A673 (cell line): ENCODE data around the gene KCNIP4. TPM values are rescaled to one million over a fixed set of nuclear protein-coding genes. Genes with fewer than 3 reads are reported as not detected.

Source experiments
- BruUV-seq: library from RNA; stranded (reverse); fragments of 400-500 nt; replicated peaks from 2 replicates; lab custom pipeline; 2021; lab: Mats Ljungman, UMichigan
- CTCF ChIA-PET: fragments of 300-600 bp; sonication (Branson Sonifier 250); formaldehyde crosslinking; loops from one replicate; lab custom pipeline; 2022; ENCODE audit warnings: antibody characterized with exemption; lab: Charles Lee
- POLR2A ChIA-PET: fragments of 300-600 bp; sonication (Branson Sonifier 250); formaldehyde crosslinking; loops from one replicate; lab custom pipeline; 2022; ENCODE audit warnings: antibody characterized with exemption; ENCODE audit not compliant: low non-redundant PET; lab: Charles Lee
- DNase-seq: peaks from one replicate; pipeline ENCODE4 v3.0.0-alpha.2; 2015; ENCODE audit warnings: low spot score
- H3K27ac ChIP-seq: fragments of 200-600 bp; sonication (generic); 2 replicates; pipeline ENCODE4 v1.5.1; 2016; ENCODE audit warnings: mixed run types, low read depth, mild to moderate bottlenecking, mixed read lengths, antibody characterized with exemption, low read length; ENCODE audit not compliant: poor library complexity, severe bottlenecking
- H3K27me3 ChIP-seq: fragments of 200-600 bp; sonication (generic); replicated peaks from 2 replicates; pipeline ENCODE4 v1.6.1; 2017; ENCODE audit warnings: mixed run types, low read depth, mild to moderate bottlenecking, mixed read lengths, antibody characterized with exemption, low read length; ENCODE audit not compliant: insufficient read depth, poor library complexity
- H3K36me3 ChIP-seq: fragments of 200-600 bp; sonication (generic); 2 replicates; pipeline ENCODE4 v1.6.1; 2016; ENCODE audit warnings: mixed run types, mild to moderate bottlenecking, mixed read lengths, antibody characterized with exemption, low read length; ENCODE audit not compliant: insufficient read depth, poor library complexity, severe bottlenecking
- H3K4me1 ChIP-seq: fragments of 200-600 bp; sonication (generic); 2 replicates; pipeline ENCODE4 v1.6.1; 2017; ENCODE audit warnings: mixed run types, mild to moderate bottlenecking, mixed read lengths, antibody characterized with exemption, low read length; ENCODE audit not compliant: insufficient read depth, poor library complexity, severe bottlenecking
- H3K4me3 ChIP-seq: fragments of 200-600 bp; sonication (generic); 2 replicates; pipeline ENCODE4 v1.5.1; 2016; ENCODE audit warnings: low read depth, mixed run types, mild to moderate bottlenecking, mixed read lengths, low read length; ENCODE audit not compliant: poor library complexity, severe bottlenecking
- H3K9me3 ChIP-seq: fragments of 200-600 bp; sonication (generic); 2 replicates; pipeline ENCODE4 v1.6.1; 2016; ENCODE audit warnings: mixed run types, low read depth, mild to moderate bottlenecking, mixed read lengths, antibody characterized with exemption, low read length; ENCODE audit not compliant: poor library complexity, severe bottlenecking
- EZH2 ChIP-seq: fragments of 200-600 bp; sonication (generic); IDR thresholded peaks from 2 replicates; pipeline ENCODE4 v1.6.1; 2017; ENCODE audit warnings: borderline replicate concordance, low read depth, mild to moderate bottlenecking, mixed read lengths, antibody characterized with exemption, low read length; ENCODE audit not compliant: poor library complexity, severe bottlenecking
- intact Hi-C: fragments of 100-400 bp; cut with micrococcal nuclease; formaldehyde crosslinking; loops from one replicate; pipeline ENCODE4 v1.10.0; 2022; ENCODE audit not compliant: unreplicated experiment
- total RNA-seq: library from RNA; stranded (reverse); gene quantifications from 2 replicates; pipeline ENCODE4 v1.2.3, GENCODE V29; 2021
- TF ChIP-seq, protein P1 (sequence below): fragments of 300-800, 200-600 bp; sonication (generic); conservative IDR thresholded peaks from 2 replicates; pipeline ENCODE4 v1.5.1; 2017; ENCODE audit warnings: low read depth, mild to moderate bottlenecking, antibody characterized with exemption, low read length, moderate library complexity, mixed read lengths

KCNIP4 gene
- total RNA-seq, 1 experiment from 2014 or later = not detected

DNA sequence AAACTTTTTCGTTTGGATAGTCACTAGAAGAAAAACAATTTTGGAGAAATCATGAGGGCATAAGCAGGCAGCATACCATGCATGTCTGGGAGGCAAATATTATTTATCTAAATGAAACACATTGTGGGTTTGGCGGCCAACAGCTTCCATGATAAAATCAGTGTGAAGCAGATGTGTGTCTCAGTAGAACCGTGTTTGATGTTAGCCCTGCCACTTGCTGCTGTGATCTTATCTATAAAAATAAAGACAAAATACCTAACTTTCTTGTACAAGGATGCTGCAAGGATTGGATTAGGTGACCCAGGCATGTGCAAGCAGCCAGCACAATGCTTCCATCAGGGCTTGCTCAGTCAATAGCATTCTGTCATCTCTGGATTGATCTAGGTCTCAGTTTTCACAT is 906.9 kb downstream of the KCNIP4 start:
- BruUV-seq = no TSS peak
- Histone ChIP-seq H3K4me3 (no peak overlapping the region), H3K27me3 (no peaks in the 10 kb centered on the region), H3K27ac (no peak overlapping the region), H3K36me3 (no peaks in the 10 kb centered on the region), H3K9me3 (no peaks in the 10 kb centered on the region), H3K4me1 (no peaks in the 10 kb centered on the region)
- no peak for DNase-seq
- CTCF ChIA-PET = no interaction called here
- TF ChIP-seq, protein P1, sequence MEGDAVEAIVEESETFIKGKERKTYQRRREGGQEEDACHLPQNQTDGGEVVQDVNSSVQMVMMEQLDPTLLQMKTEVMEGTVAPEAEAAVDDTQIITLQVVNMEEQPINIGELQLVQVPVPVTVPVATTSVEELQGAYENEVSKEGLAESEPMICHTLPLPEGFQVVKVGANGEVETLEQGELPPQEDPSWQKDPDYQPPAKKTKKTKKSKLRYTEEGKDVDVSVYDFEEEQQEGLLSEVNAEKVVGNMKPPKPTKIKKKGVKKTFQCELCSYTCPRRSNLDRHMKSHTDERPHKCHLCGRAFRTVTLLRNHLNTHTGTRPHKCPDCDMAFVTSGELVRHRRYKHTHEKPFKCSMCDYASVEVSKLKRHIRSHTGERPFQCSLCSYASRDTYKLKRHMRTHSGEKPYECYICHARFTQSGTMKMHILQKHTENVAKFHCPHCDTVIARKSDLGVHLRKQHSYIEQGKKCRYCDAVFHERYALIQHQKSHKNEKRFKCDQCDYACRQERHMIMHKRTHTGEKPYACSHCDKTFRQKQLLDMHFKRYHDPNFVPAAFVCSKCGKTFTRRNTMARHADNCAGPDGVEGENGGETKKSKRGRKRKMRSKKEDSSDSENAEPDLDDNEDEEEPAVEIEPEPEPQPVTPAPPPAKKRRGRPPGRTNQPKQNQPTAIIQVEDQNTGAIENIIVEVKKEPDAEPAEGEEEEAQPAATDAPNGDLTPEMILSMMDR = no peak
- no peak for TF ChIP-seq EZH2
- intact Hi-C loops = no loop called here
- POLR2A ChIA-PET = no interaction called here

DNA sequence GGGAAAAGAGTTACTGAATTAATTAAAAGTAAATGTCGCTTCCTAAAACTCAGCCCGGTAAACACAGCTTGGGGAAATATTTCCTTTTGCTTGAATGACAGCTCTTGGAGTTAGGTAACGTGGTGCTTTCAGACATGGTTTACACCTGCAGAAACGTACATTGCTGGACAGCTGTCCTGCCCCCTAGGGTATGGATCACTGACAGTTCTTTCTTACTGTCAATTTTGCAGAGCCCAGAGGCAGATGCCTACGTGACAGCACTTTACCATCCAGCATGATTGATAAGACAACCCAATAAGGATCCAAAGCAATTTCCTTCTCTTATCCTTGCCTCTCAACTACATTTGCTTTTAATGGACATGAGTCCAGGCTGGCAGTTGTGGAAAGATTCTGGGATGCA is 913.8 kb downstream of the KCNIP4 start:
- TF ChIP-seq, protein P1 = no peak
- no peak for TF ChIP-seq EZH2
- intact Hi-C loops = no loop called here
- no peaks in the 10 kb centered on the region for H3K36me3 ChIP-seq
- no peaks in the 10 kb centered on the region for H3K9me3 ChIP-seq
- no peak for DNase-seq
- H3K4me3 ChIP-seq = no peak overlapping the region
- no peak overlapping the region for H3K27ac ChIP-seq
- no peaks in the 10 kb centered on the region for H3K27me3 ChIP-seq
- BruUV-seq = no TSS peak
- POLR2A ChIA-PET = no interaction called here
- no peaks in the 10 kb centered on the region for H3K4me1 ChIP-seq
- CTCF ChIA-PET = no interaction called here

DNA sequence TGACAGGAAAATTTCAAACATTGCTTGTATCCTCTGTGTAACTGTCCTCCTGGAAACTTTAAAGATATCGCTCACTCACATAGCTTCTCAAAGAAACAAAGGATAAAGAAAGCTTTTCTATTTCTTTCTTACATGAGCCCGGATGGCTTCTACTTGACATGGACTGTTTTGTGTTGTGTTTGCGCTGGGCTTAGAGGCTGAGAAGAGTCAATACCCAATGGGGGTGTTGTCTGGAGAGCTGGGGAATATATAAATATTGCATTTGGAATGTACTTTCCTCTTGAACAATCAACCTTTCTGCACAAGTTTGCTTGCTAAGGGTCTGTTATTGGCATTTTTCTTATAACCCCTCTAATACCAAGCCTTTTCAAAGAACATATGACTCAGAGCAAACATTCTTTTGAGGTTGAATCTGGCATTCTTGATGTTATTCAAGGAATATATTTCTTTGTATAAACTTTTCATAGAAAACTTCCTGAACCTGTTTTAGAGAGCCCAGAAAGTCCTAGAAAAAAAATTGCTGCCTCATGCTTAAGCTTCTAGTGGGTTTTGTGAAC is 916.4 kb downstream of the KCNIP4 start:
- Histone ChIP-seq H3K4me3 (no peak overlapping the region), H3K4me1 (no peaks in the 10 kb centered on the region), H3K36me3 (no peaks in the 10 kb centered on the region), H3K27ac (no peak overlapping the region), H3K9me3 (no peaks in the 10 kb centered on the region), H3K27me3 (no peaks in the 10 kb centered on the region)
- POLR2A ChIA-PET = no interaction called here
- DNase-seq = no peak
- CTCF ChIA-PET = no interaction called here
- no TSS peak for BruUV-seq
- intact Hi-C loops = no loop called here
- TF ChIP-seq, protein P1 = no peak
- TF ChIP-seq EZH2 = no peak
